PFSK-1 (cell line): ENCODE measurements around the gene CCHCR1.

ENCODE experiments used
- POLR2AphosphoS5 ChIP-seq: IDR thresholded peaks from 2 replicates; pipeline ENCODE4 v1.6.1; 2012; ENCODE audit warnings: low read depth, mild to moderate bottlenecking, control low read depth, low read length, moderate library complexity
- SIN3A ChIP-seq: IDR thresholded peaks from 2 replicates; pipeline ENCODE4 v1.6.1; 2012; ENCODE audit warnings: mild to moderate bottlenecking, low read length, moderate library complexity, borderline replicate concordance; ENCODE audit not compliant: insufficient read depth
- TAF1 ChIP-seq: IDR thresholded peaks from 2 replicates; pipeline ENCODE4 v1.6.1; 2012; ENCODE audit warnings: low read length, control low read depth, borderline replicate concordance; ENCODE audit not compliant: insufficient read depth
- TF ChIP-seq, protein P1 (sequence below), 2 experiments: IDR thresholded peaks; 2 replicates each; pipeline versions ENCODE4 v1.6.1 to v1.8.0; 2011 to 2012; ENCODE audit warnings: low read depth in 2 of 2, low read length in 2 of 2, control low read depth in 1 of 2, inconsistent platforms in 1 of 2, mild to moderate bottlenecking in 1 of 2, moderate library complexity in 1 of 2; ENCODE audit not compliant: insufficient read depth in 1 of 2

DNA sequence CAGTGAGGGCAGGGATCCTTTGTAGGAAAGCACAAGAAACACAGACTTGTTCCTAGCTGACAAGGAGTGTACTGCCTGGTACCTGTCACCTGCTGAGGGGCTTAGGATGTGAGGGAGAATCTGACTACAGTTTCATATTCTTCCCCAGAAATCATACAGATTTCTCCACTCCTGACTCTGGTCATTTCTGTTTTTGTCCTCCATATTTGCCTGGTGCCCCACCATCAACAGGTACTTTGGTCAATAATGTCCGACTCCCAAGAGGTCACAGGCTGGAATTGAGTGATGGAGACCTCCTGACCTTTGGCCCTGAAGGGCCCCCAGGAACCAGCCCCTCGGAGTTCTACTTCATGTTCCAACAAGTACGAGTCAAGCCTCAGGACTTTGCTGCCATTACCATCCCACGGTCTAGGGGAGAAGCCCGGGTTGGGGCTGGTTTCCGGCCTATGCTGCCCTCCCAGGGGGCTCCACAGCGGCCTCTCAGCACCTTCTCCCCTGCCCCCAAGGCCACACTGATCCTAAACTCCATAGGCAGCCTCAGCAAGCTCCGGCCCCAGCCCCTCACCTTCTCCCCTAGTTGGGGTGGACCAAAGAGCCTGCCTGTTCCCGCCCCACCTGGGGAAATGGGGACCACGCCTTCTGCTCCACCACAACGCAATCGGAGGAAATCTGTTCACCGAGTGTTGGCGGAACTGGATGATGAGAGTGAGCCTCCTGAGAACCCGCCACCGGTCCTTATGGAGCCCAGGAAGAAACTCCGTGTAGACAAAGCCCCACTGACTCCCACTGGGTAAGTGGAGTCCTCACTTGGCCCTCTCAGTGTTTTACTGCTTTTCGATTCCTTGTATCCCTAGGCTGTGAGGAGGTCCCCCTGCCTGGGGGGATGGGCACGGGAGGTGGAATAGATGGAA is 3.9 kb upstream of the CCHCR1 start:
- TF ChIP-seq, protein P1, sequence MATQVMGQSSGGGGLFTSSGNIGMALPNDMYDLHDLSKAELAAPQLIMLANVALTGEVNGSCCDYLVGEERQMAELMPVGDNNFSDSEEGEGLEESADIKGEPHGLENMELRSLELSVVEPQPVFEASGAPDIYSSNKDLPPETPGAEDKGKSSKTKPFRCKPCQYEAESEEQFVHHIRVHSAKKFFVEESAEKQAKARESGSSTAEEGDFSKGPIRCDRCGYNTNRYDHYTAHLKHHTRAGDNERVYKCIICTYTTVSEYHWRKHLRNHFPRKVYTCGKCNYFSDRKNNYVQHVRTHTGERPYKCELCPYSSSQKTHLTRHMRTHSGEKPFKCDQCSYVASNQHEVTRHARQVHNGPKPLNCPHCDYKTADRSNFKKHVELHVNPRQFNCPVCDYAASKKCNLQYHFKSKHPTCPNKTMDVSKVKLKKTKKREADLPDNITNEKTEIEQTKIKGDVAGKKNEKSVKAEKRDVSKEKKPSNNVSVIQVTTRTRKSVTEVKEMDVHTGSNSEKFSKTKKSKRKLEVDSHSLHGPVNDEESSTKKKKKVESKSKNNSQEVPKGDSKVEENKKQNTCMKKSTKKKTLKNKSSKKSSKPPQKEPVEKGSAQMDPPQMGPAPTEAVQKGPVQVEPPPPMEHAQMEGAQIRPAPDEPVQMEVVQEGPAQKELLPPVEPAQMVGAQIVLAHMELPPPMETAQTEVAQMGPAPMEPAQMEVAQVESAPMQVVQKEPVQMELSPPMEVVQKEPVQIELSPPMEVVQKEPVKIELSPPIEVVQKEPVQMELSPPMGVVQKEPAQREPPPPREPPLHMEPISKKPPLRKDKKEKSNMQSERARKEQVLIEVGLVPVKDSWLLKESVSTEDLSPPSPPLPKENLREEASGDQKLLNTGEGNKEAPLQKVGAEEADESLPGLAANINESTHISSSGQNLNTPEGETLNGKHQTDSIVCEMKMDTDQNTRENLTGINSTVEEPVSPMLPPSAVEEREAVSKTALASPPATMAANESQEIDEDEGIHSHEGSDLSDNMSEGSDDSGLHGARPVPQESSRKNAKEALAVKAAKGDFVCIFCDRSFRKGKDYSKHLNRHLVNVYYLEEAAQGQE (IDR thresholded peaks at IDR 0.05; ENCODE audit: insufficient read depth in 1 of 2, low read depth in 2 of 2, low read length in 2 of 2), result no peak
- TF ChIP-seq SIN3A (no peak), POLR2AphosphoS5 (no peak), TAF1 (no peak)
